ENCODE measurements around the gene APBB2. TPM values are rescaled to one million over a fixed set of nuclear protein-coding genes. Genes with fewer than 3 reads are reported as not detected.
A peak's percentile ranks its signal among the peaks of the same experiment; 100 is the strongest.
"Not testable (repeated sequence)": the region's sequence is repeated elsewhere in the genome, so short reads cannot be mapped to it uniquely, and the experiment has no call there.

APBB2 gene
- total RNA-seq, 2 experiments from 2014 or later, result 0.22 TPM; not detected in 1

GRCh38 chr4:40998675-40999358 lies 215.5 kb downstream of the APBB2 start:
- CTCF ChIA-PET, result interaction anchor here (1.2 kb wide), 1 partner anchor 13 kb away, joined by 3 read pairs; no protein-coding TSS in a partner anchor
- no peak for TF ChIP-seq CTCF (IDR thresholded peaks at IDR 0.05)
- intact Hi-C loops (cut with DNase I, micrococcal nuclease), result no loop called here
- peaks cover 0 to 4% of the 10 kb centered on the region in 2 experiments for H3K9me3 ChIP-seq (ENCODE audit: control insufficient read depth in 1 of 2, insufficient read depth in 1 of 2, low read length in 2 of 2)
- no peaks in the 10 kb centered on the region for H3K9me3 Mint-ChIP-seq
- no peak overlapping the region for H3K27ac Mint-ChIP-seq
- H3K36me3 Mint-ChIP-seq (ENCODE audit: low read depth), result no peaks in the 10 kb centered on the region
- no peaks in the 10 kb centered on the region for H3K4me1 ChIP-seq (ENCODE audit: insufficient read depth, low read length)
- ATAC-seq (ENCODE audit: poor library complexity) (no peak), DNase-seq (peak in 2 of 14 experiments; percentile 4 to 21)
- no peaks in the 10 kb centered on the region for H3K36me3 ChIP-seq (ENCODE audit: insufficient read depth, low read length)
- peaks cover 15% of the 10 kb centered on the region for H3K27me3 Mint-ChIP-seq
- no peak overlapping the region for H3K27ac ChIP-seq (ENCODE audit: low read depth in 1 of 2, low read length in 2 of 2)
- H3K4me3 Mint-ChIP-seq, result no peak overlapping the region
- no peak overlapping the region for H3K4me3 ChIP-seq (ENCODE audit: low read length)
- H3K27me3 ChIP-seq (ENCODE audit: control insufficient read depth in 1 of 2, insufficient read depth in 2 of 2, low read length in 2 of 2), result no peaks in the 10 kb centered on the region
- POLR2A ChIA-PET, result no interaction called here
- H3K4me1 Mint-ChIP-seq (ENCODE audit: low read depth), result no peaks in the 10 kb centered on the region

GRCh38 chr4:40995850-40996249 lies 218.5 kb downstream of the APBB2 start:
- CTCF ChIA-PET, result no interaction called here
- no peak overlapping the region for H3K27ac Mint-ChIP-seq

GRCh38 chr4:40994321-40994720 lies 220.0 kb downstream of the APBB2 start:
- H3K4me1 Mint-ChIP-seq (ENCODE audit: low read depth); intact Hi-C loops (cut with DNase I, micrococcal nuclease); CTCF ChIA-PET; H3K9me3 ChIP-seq (ENCODE audit: control insufficient read depth in 1 of 2, insufficient read depth in 1 of 2, low read length in 2 of 2); H3K4me3 Mint-ChIP-seq; H3K36me3 Mint-ChIP-seq (ENCODE audit: low read depth); H3K4me1 ChIP-seq (ENCODE audit: insufficient read depth, low read length); H3K27ac Mint-ChIP-seq; ATAC-seq (ENCODE audit: poor library complexity); H3K27me3 ChIP-seq (ENCODE audit: control insufficient read depth in 1 of 2, insufficient read depth in 2 of 2, low read length in 2 of 2); H3K4me3 ChIP-seq (ENCODE audit: low read length); H3K9me3 Mint-ChIP-seq; H3K27ac ChIP-seq (ENCODE audit: low read depth in 1 of 2, low read length in 2 of 2); H3K36me3 ChIP-seq (ENCODE audit: insufficient read depth, low read length); DNase-seq; POLR2A ChIA-PET: not testable (repeated sequence)
- peaks cover 14% of the 10 kb centered on the region for H3K27me3 Mint-ChIP-seq

More at GRCh38 chr4:40995850-40996249, 218.5 kb downstream of the APBB2 start:
- intact Hi-C loops (cut with DNase I, micrococcal nuclease), result no loop called here
- Histone ChIP-seq H3K4me1 (ENCODE audit: insufficient read depth, low read length) (no peaks in the 10 kb centered on the region), H3K27me3 (ENCODE audit: control insufficient read depth in 1 of 2, insufficient read depth in 2 of 2, low read length in 2 of 2) (no peaks in the 10 kb centered on the region), H3K27ac (ENCODE audit: low read depth in 1 of 2, low read length in 2 of 2) (no peak overlapping the region), H3K36me3 (ENCODE audit: insufficient read depth, low read length) (no peaks in the 10 kb centered on the region), H3K4me3 (ENCODE audit: low read length) (no peak overlapping the region), H3K9me3 (ENCODE audit: control insufficient read depth in 1 of 2, insufficient read depth in 1 of 2, low read length in 2 of 2) (no peaks in the 10 kb centered on the region)
- Mint-ChIP-seq H3K4me1 (ENCODE audit: low read depth) (no peaks in the 10 kb centered on the region), H3K36me3 (ENCODE audit: low read depth) (no peaks in the 10 kb centered on the region), H3K27me3 (peaks cover 14% of the 10 kb centered on the region), H3K9me3 (no peaks in the 10 kb centered on the region), H3K4me3 (no peak overlapping the region)
- POLR2A ChIA-PET, result no interaction called here
- no peak for DNase-seq
- no peak for ATAC-seq (ENCODE audit: poor library complexity)
- no peak for TF ChIP-seq CTCF (IDR thresholded peaks at IDR 0.05)

GRCh38 chr4:40993296-40993693 lies 221.0 kb downstream of the APBB2 start:
- DNase-seq; H3K27ac Mint-ChIP-seq; H3K4me3 Mint-ChIP-seq; H3K36me3 Mint-ChIP-seq (ENCODE audit: low read depth); H3K4me1 ChIP-seq (ENCODE audit: insufficient read depth, low read length); CTCF ChIA-PET; POLR2A ChIA-PET; H3K27me3 ChIP-seq (ENCODE audit: control insufficient read depth in 1 of 2, insufficient read depth in 2 of 2, low read length in 2 of 2); H3K36me3 ChIP-seq (ENCODE audit: insufficient read depth, low read length); H3K4me1 Mint-ChIP-seq (ENCODE audit: low read depth); H3K4me3 ChIP-seq (ENCODE audit: low read length); H3K9me3 Mint-ChIP-seq; intact Hi-C loops (cut with DNase I, micrococcal nuclease); H3K9me3 ChIP-seq (ENCODE audit: control insufficient read depth in 1 of 2, insufficient read depth in 1 of 2, low read length in 2 of 2); H3K27ac ChIP-seq (ENCODE audit: low read depth in 1 of 2, low read length in 2 of 2); ATAC-seq (ENCODE audit: poor library complexity): not testable (repeated sequence)
- H3K27me3 Mint-ChIP-seq, result peaks cover 14% of the 10 kb centered on the region
